CD1c-positive myeloid dendritic cell (primary cell): ENCODE data around the gene RHEBL1.

ENCODE experiments used
- DNase-seq: peaks from one replicate; pipeline ENCODE4 v3.0.0-alpha.2; 2016; ENCODE audit errors: extremely low spot score

Gene RHEBL1

DNA sequence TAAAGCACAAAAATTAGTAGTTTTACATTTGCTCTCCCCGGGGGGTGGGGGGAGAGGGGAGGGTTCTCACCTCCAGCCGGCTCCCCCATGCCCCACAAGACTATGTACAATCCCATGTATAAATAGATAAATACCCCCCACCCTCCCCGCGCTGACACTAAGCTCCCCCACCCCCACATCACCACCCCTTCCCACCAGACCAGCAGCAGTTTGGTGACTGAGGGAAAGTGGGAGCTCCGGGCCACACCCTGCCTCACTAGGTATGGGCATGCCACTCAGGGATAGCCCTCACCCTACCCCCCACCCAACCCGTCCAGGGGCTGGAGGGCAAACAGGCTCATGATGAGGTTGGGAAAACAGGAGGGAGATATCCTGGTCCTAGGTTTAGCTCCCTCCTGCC, 49.3 kb downstream of the RHEBL1 start:
- no peak for DNase-seq

GRCh38 chr12:49019443-49020324, 50.1 kb downstream of the RHEBL1 start:
- DNase-seq, result peak; percentile 64

- no peak for DNase-seq
Measured at GRCh38 chr12:49019120-49019430, 50.7 kb downstream of the RHEBL1 start.

DNA sequence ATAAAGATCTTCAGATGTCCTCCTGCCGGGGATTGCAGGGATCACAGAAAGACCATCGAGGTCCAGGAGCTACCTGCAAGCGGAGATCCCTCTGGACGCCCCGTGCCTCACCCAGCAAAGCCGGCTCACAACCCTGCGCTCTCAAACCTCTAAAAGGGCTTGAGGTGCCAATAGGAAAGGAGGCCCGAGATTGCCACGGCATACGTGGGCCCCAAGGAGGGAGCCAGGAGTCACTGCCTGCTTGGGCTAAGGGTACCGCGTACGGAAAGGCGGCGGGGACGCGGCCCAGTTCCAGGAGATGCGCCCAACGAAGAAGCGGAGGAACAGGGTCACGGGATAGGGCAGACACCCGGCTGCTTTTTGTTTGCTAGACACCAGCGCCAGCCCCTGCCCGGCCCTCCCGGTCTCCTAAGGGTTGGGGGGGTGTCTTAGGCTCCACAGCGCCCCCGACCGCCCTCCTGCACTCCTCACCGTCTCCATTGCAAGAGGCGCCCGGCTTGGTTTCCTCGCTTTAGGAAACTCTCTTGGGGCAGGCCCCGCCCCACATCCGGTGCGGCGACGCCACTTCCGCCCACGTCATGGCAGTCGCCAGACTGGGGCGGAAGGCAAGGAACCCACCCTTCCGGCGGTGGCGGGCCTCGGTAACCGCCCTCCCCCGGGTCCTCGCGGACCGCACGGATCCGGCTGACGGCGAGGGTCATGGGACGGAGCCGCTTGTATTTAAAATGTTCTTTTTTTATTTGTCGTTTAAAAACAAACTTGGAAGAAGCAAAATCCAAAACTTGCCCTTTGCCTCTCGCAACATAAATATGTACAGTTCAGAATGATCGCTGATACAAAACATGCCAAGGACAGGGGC, 51.3 kb downstream of the RHEBL1 start, which contains the start of gene PRKAG1:
PRKAG1 (minus strand) TSS at position 516 of the 859 bp plus-strand sequence; CDS start at position 480, 36 bp downstream.
- DNase-seq, result peak; percentile 98

GRCh38 chr12:49017891-49018260, 51.9 kb downstream of the RHEBL1 start:
- DNase-seq, result peak; percentile 66

DNA sequence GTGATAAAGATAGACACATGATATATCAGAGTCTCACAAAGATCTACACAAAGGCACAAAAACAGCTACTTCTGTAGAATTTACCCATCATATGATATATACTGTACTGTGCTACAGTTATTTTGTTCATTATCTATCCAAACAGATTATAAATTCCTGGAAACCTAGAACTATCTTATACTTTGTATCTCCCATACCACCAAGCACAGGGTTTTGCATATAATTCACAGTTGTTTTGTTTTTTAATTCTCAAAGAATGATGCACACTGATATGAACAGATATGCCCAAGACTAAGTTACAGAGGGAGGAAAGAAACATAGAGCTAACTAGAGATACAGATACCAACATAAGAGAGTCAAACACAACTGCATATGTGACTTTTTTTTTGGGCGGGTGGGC, 54.6 kb downstream of the RHEBL1 start:
- DNase-seq, result no peak
